ENCODE data around the gene TRAPPC5.

The TRAPPC5 gene

GRCh38 chr19:7658219-7658686, 22.4 kb upstream of the TRAPPC5 start:
- H3K9ac ChIP-seq (ENCODE audit: low read depth in 1 of 2, low read length in 2 of 2), result no peak overlapping the region
- H3K4me3 ChIP-seq (ENCODE audit: low read length in 2 of 2), result no peak overlapping the region
- H3K27ac ChIP-seq (ENCODE audit: low read depth in 2 of 2, low read length in 2 of 2), result no peak overlapping the region
- H3K9me3 ChIP-seq (ENCODE audit: control insufficient read depth in 2 of 2, low read length in 2 of 2), result no peaks in the 10 kb centered on the region
- no peaks in the 10 kb centered on the region for H3K4me1 ChIP-seq (ENCODE audit: control insufficient read depth in 2 of 2, insufficient read depth in 2 of 2, low read length in 2 of 2)
- no peaks in the 10 kb centered on the region for H3K27me3 ChIP-seq (ENCODE audit: control insufficient read depth in 2 of 2, insufficient read depth in 2 of 2, low read length in 2 of 2)
- no peaks in the 10 kb centered on the region for H3K36me3 ChIP-seq (ENCODE audit: control insufficient read depth in 2 of 2, insufficient read depth in 2 of 2, low read length in 2 of 2)

- no peak overlapping the region for H3K27ac ChIP-seq (ENCODE audit: low read depth in 2 of 2, low read length in 2 of 2)
- no peaks in the 10 kb centered on the region for H3K9me3 ChIP-seq (ENCODE audit: control insufficient read depth in 2 of 2, low read length in 2 of 2)
- H3K36me3 ChIP-seq (ENCODE audit: control insufficient read depth in 2 of 2, insufficient read depth in 2 of 2, low read length in 2 of 2), result no peaks in the 10 kb centered on the region
- H3K27me3 ChIP-seq (ENCODE audit: control insufficient read depth in 2 of 2, insufficient read depth in 2 of 2, low read length in 2 of 2), result no peaks in the 10 kb centered on the region
- H3K4me3 ChIP-seq (ENCODE audit: low read length in 2 of 2), result no peak overlapping the region
- no peaks in the 10 kb centered on the region for H3K4me1 ChIP-seq (ENCODE audit: control insufficient read depth in 2 of 2, insufficient read depth in 2 of 2, low read length in 2 of 2)
- H3K9ac ChIP-seq (ENCODE audit: low read depth in 1 of 2, low read length in 2 of 2), result no peak overlapping the region
Measured at GRCh38 chr19:7661744-7662538, 18.7 kb upstream of the TRAPPC5 start.

GRCh38 chr19:7662657-7663056, 18.0 kb upstream of the TRAPPC5 start:
- Histone ChIP-seq H3K9me3 (ENCODE audit: control insufficient read depth in 2 of 2, low read length in 2 of 2) (no peaks in the 10 kb centered on the region), H3K27me3 (ENCODE audit: control insufficient read depth in 2 of 2, insufficient read depth in 2 of 2, low read length in 2 of 2) (no peaks in the 10 kb centered on the region), H3K4me3 (ENCODE audit: low read length in 2 of 2) (no peak overlapping the region), H3K36me3 (ENCODE audit: control insufficient read depth in 2 of 2, insufficient read depth in 2 of 2, low read length in 2 of 2) (no peaks in the 10 kb centered on the region), H3K9ac (ENCODE audit: low read depth in 1 of 2, low read length in 2 of 2) (no peak overlapping the region), H3K27ac (ENCODE audit: low read depth in 2 of 2, low read length in 2 of 2) (no peak overlapping the region), H3K4me1 (ENCODE audit: control insufficient read depth in 2 of 2, insufficient read depth in 2 of 2, low read length in 2 of 2) (no peaks in the 10 kb centered on the region)

- no peaks in the 10 kb centered on the region for H3K9me3 ChIP-seq (ENCODE audit: control insufficient read depth in 2 of 2, low read length in 2 of 2)
- H3K27me3 ChIP-seq (ENCODE audit: control insufficient read depth in 2 of 2, insufficient read depth in 2 of 2, low read length in 2 of 2), result peaks cover 0 to 3% of the 10 kb centered on the region in 2 donors
- no peak overlapping the region for H3K9ac ChIP-seq (ENCODE audit: low read depth in 1 of 2, low read length in 2 of 2)
- H3K4me1 ChIP-seq (ENCODE audit: control insufficient read depth in 2 of 2, insufficient read depth in 2 of 2, low read length in 2 of 2), result no peaks in the 10 kb centered on the region
- H3K36me3 ChIP-seq (ENCODE audit: control insufficient read depth in 2 of 2, insufficient read depth in 2 of 2, low read length in 2 of 2), result no peaks in the 10 kb centered on the region
- H3K27ac ChIP-seq (ENCODE audit: low read depth in 2 of 2, low read length in 2 of 2), result no peak overlapping the region
- no peak overlapping the region for H3K4me3 ChIP-seq (ENCODE audit: low read length in 2 of 2)
Measured at GRCh38 chr19:7663706-7664105, 16.9 kb upstream of the TRAPPC5 start.

- Histone ChIP-seq H3K9me3 (ENCODE audit: control insufficient read depth in 2 of 2, low read length in 2 of 2) (no peaks in the 10 kb centered on the region), H3K9ac (ENCODE audit: low read depth in 1 of 2, low read length in 2 of 2) (no peak overlapping the region), H3K4me1 (ENCODE audit: control insufficient read depth in 2 of 2, insufficient read depth in 2 of 2, low read length in 2 of 2) (no peaks in the 10 kb centered on the region), H3K27ac (ENCODE audit: low read depth in 2 of 2, low read length in 2 of 2) (no peak overlapping the region), H3K4me3 (ENCODE audit: low read length in 2 of 2) (no peak overlapping the region), H3K27me3 (ENCODE audit: control insufficient read depth in 2 of 2, insufficient read depth in 2 of 2, low read length in 2 of 2) (peaks cover 7 to 8% of the 10 kb centered on the region in 2 donors), H3K36me3 (ENCODE audit: control insufficient read depth in 2 of 2, insufficient read depth in 2 of 2, low read length in 2 of 2) (no peaks in the 10 kb centered on the region)
Measured at GRCh38 chr19:7665076-7665475, 15.6 kb upstream of the TRAPPC5 start.

- no peak within 1 kb of the TSS for H3K4me3 ChIP-seq (ENCODE audit: low read length in 2 of 2)
Measured at GRCh38 chr19:7668842-7669241, 11.8 kb upstream of the TRAPPC5 start, which contains the start of gene RETN. RETN (plus strand) TSS chr19:7669049; CDS start chr19:7669327, 278 bp downstream.

GRCh38 chr19:7669641-7670040, 11.0 kb upstream of the TRAPPC5 start:
- Histone ChIP-seq H3K9ac (ENCODE audit: low read depth in 1 of 2, low read length in 2 of 2) (no peak overlapping the region), H3K27ac (ENCODE audit: low read depth in 2 of 2, low read length in 2 of 2) (no peak overlapping the region), H3K4me1 (ENCODE audit: control insufficient read depth in 2 of 2, insufficient read depth in 2 of 2, low read length in 2 of 2) (no peaks in the 10 kb centered on the region), H3K4me3 (ENCODE audit: low read length in 2 of 2) (no peak overlapping the region), H3K9me3 (ENCODE audit: control insufficient read depth in 2 of 2, low read length in 2 of 2) (no peaks in the 10 kb centered on the region), H3K27me3 (ENCODE audit: control insufficient read depth in 2 of 2, insufficient read depth in 2 of 2, low read length in 2 of 2) (peaks cover 12 to 18% of the 10 kb centered on the region in 2 donors), H3K36me3 (ENCODE audit: control insufficient read depth in 2 of 2, insufficient read depth in 2 of 2, low read length in 2 of 2) (no peaks in the 10 kb centered on the region)

More at GRCh38 chr19:7668842-7669241, 11.8 kb upstream of the TRAPPC5 start, which contains the start of gene RETN:
- Histone ChIP-seq H3K9me3 (ENCODE audit: control insufficient read depth in 2 of 2, low read length in 2 of 2) (no peaks in the 10 kb centered on the region), H3K27ac (ENCODE audit: low read depth in 2 of 2, low read length in 2 of 2) (no peak within 1 kb of the TSS), H3K36me3 (ENCODE audit: control insufficient read depth in 2 of 2, insufficient read depth in 2 of 2, low read length in 2 of 2) (no peaks in the 10 kb centered on the region), H3K9ac (ENCODE audit: low read depth in 1 of 2, low read length in 2 of 2) (no peak within 1 kb of the TSS), H3K4me1 (ENCODE audit: control insufficient read depth in 2 of 2, insufficient read depth in 2 of 2, low read length in 2 of 2) (no peaks in the 10 kb centered on the region), H3K27me3 (ENCODE audit: control insufficient read depth in 2 of 2, insufficient read depth in 2 of 2, low read length in 2 of 2) (peaks cover 12 to 18% of the 10 kb centered on the region in 2 donors)

- H3K9me3 ChIP-seq (ENCODE audit: control insufficient read depth in 2 of 2, low read length in 2 of 2), result no peaks in the 10 kb centered on the region
- no peaks in the 10 kb centered on the region for H3K4me1 ChIP-seq (ENCODE audit: control insufficient read depth in 2 of 2, insufficient read depth in 2 of 2, low read length in 2 of 2)
- H3K27me3 ChIP-seq (ENCODE audit: control insufficient read depth in 2 of 2, insufficient read depth in 2 of 2, low read length in 2 of 2), result peaks cover 12 to 18% of the 10 kb centered on the region in 2 donors
- no peak overlapping the region for H3K9ac ChIP-seq (ENCODE audit: low read depth in 1 of 2, low read length in 2 of 2)
- H3K27ac ChIP-seq (ENCODE audit: low read depth in 2 of 2, low read length in 2 of 2), result no peak overlapping the region
- no peak overlapping the region for H3K4me3 ChIP-seq (ENCODE audit: low read length in 2 of 2)
- no peaks in the 10 kb centered on the region for H3K36me3 ChIP-seq (ENCODE audit: control insufficient read depth in 2 of 2, insufficient read depth in 2 of 2, low read length in 2 of 2)
Measured at GRCh38 chr19:7670150-7670783, 10.4 kb upstream of the TRAPPC5 start.

GRCh38 chr19:7670790-7671189, 9.8 kb upstream of the TRAPPC5 start:
- H3K4me3 ChIP-seq (ENCODE audit: low read length in 2 of 2), result no peak overlapping the region
- no peaks in the 10 kb centered on the region for H3K4me1 ChIP-seq (ENCODE audit: control insufficient read depth in 2 of 2, insufficient read depth in 2 of 2, low read length in 2 of 2)
- H3K36me3 ChIP-seq (ENCODE audit: control insufficient read depth in 2 of 2, insufficient read depth in 2 of 2, low read length in 2 of 2), result no peaks in the 10 kb centered on the region
- H3K9ac ChIP-seq (ENCODE audit: low read depth in 1 of 2, low read length in 2 of 2), result no peak overlapping the region
- H3K9me3 ChIP-seq (ENCODE audit: control insufficient read depth in 2 of 2, low read length in 2 of 2), result no peaks in the 10 kb centered on the region
- H3K27ac ChIP-seq (ENCODE audit: low read depth in 2 of 2, low read length in 2 of 2), result no peak overlapping the region
- H3K27me3 ChIP-seq (ENCODE audit: control insufficient read depth in 2 of 2, insufficient read depth in 2 of 2, low read length in 2 of 2), result peaks cover 12 to 18% of the 10 kb centered on the region in 2 donors

GRCh38 chr19:7672522-7672921, 8.1 kb upstream of the TRAPPC5 start:
- Histone ChIP-seq H3K9me3 (ENCODE audit: control insufficient read depth in 2 of 2, low read length in 2 of 2) (no peaks in the 10 kb centered on the region), H3K36me3 (ENCODE audit: control insufficient read depth in 2 of 2, insufficient read depth in 2 of 2, low read length in 2 of 2) (no peaks in the 10 kb centered on the region), H3K27ac (ENCODE audit: low read depth in 2 of 2, low read length in 2 of 2) (no peak overlapping the region), H3K27me3 (ENCODE audit: control insufficient read depth in 2 of 2, insufficient read depth in 2 of 2, low read length in 2 of 2) (peaks cover 13 to 18% of the 10 kb centered on the region in 2 donors), H3K4me1 (ENCODE audit: control insufficient read depth in 2 of 2, insufficient read depth in 2 of 2, low read length in 2 of 2) (no peaks in the 10 kb centered on the region), H3K4me3 (ENCODE audit: low read length in 2 of 2) (no peak overlapping the region), H3K9ac (ENCODE audit: low read depth in 1 of 2, low read length in 2 of 2) (no peak overlapping the region)
